GM23338 (cell line): ENCODE data around the gene BBX. TPM values are rescaled to one million over a fixed set of nuclear protein-coding genes. Genes with fewer than 3 reads are reported as not detected.

Source experiments
- ATAC-seq: fragments of 200-7000 bp; cut with Tn5 transposase; 3 replicates; pipeline ENCODE4 v1.9.1; 2020
- DNase-seq: peaks from one replicate; pipeline ENCODE4 v3.0.0-alpha.2; 2015; ENCODE audit warnings: low spot score
- H2AFZ ChIP-seq: fragments of 200-600 bp; sonication (generic); 2 replicates; pipeline ENCODE4 v1.8.0; 2016; ENCODE audit warnings: antibody characterized with exemption, mild to moderate bottlenecking, moderate library complexity
- H3F3A ChIP-seq: fragments of 200-600 bp; sonication (generic); replicated peaks from 2 replicates; pipeline ENCODE4 v1.8.0; 2017; ENCODE audit warnings: antibody characterized with exemption, mixed run types, low read depth
- H3K27ac ChIP-seq: fragments of 200-600 bp; sonication (generic); 2 replicates; pipeline ENCODE4 v1.6.1; 2016; ENCODE audit warnings: low read depth
- H3K27me3 ChIP-seq: fragments of 200-600 bp; sonication (generic); 2 replicates; pipeline ENCODE4 v1.8.0; 2016; ENCODE audit warnings: mild to moderate bottlenecking, mixed run types, moderate library complexity; ENCODE audit not compliant: insufficient read depth
- H3K36me3 ChIP-seq: fragments of 200-600 bp; sonication (generic); 2 replicates; pipeline ENCODE4 v1.8.0; 2016; ENCODE audit warnings: mild to moderate bottlenecking; ENCODE audit not compliant: insufficient read depth
- H3K4me1 ChIP-seq: fragments of 200-600 bp; sonication (generic); 2 replicates; pipeline ENCODE4 v1.8.0; 2016; ENCODE audit warnings: mild to moderate bottlenecking, moderate library complexity; ENCODE audit not compliant: insufficient read depth
- H3K4me2 ChIP-seq: fragments of 200-600 bp; sonication (generic); 2 replicates; pipeline ENCODE4 v1.7.1; 2017; ENCODE audit warnings: mixed run types
- H3K4me3 ChIP-seq: fragments of 200-600 bp; sonication (generic); 2 replicates; pipeline ENCODE4 v1.6.1; 2016; ENCODE audit warnings: mixed run types
- H3K79me2 ChIP-seq: fragments of 200-600 bp; sonication (generic); replicated peaks from 2 replicates; pipeline ENCODE4 v1.8.0; 2017; ENCODE audit warnings: mild to moderate bottlenecking; ENCODE audit not compliant: insufficient read depth
- H3K9me2 ChIP-seq: fragments of 200-600 bp; sonication (generic); 2 replicates; pipeline ENCODE4 v1.8.0; 2017; ENCODE audit not compliant: insufficient read depth
- H4K20me1 ChIP-seq: fragments of 200-600 bp; sonication (generic); replicated peaks from 2 replicates; pipeline ENCODE4 v1.8.0; 2017; ENCODE audit warnings: mild to moderate bottlenecking; ENCODE audit not compliant: insufficient read depth
- H3K27ac Mint-ChIP-seq: 2 replicates; pipeline ENCODE4 v1.8.0; 2020; ENCODE audit warnings: inconsistent platforms, mild to moderate bottlenecking, moderate library complexity, mixed read lengths
- H3K27me3 Mint-ChIP-seq: 3 replicates; pipeline ENCODE4 v1.8.0; 2022; ENCODE audit warnings: low read depth, mild to moderate bottlenecking, moderate library complexity, mixed read lengths, inconsistent platforms; ENCODE audit not compliant: insufficient read depth, poor library complexity
- H3K36me3 Mint-ChIP-seq: 3 replicates; pipeline ENCODE4 v1.8.0; 2021; ENCODE audit warnings: low read depth, mild to moderate bottlenecking, inconsistent platforms, moderate library complexity, mixed read lengths
- H3K4me1 Mint-ChIP-seq: 3 replicates; pipeline ENCODE4 v1.8.0; 2020; ENCODE audit warnings: mild to moderate bottlenecking, inconsistent platforms, mixed read lengths
- H3K4me3 Mint-ChIP-seq: 3 replicates; pipeline ENCODE4 v1.8.0; 2021; ENCODE audit warnings: moderate library complexity, mild to moderate bottlenecking, inconsistent platforms, mixed read lengths
- H3K9me3 Mint-ChIP-seq: 3 replicates; pipeline ENCODE4 v1.8.0; 2020; ENCODE audit warnings: moderate library complexity, mild to moderate bottlenecking, inconsistent platforms, mixed read lengths
- CREB1 ChIP-seq: fragments of 250-450 bp; sonication (Bioruptor Pico); IDR thresholded peaks from 2 replicates; pipeline ENCODE4 v1.5.0; 2020; ENCODE audit warnings: low read depth, mild to moderate bottlenecking, moderate library complexity
- CTCF ChIP-seq, 2 experiments: fragments of 200-600 bp in 1 of 2; sonication (generic) in 1 of 2; conservative IDR thresholded peaks; 2 replicates each; pipeline versions ENCODE4 v1.5.1 to v1.6.1; 2016 to 2017; ENCODE audit warnings: antibody characterized with exemption in 2 of 2, low read depth in 2 of 2, mild to moderate bottlenecking in 2 of 2, moderate library complexity in 1 of 2
- ETS1 ChIP-seq: IDR thresholded peaks from 2 replicates; pipeline ENCODE4 v1.6.1; 2016; ENCODE audit warnings: antibody characterized with exemption
- EZH2phosphoT487 ChIP-seq: fragments of 200-600 bp; sonication (generic); IDR thresholded peaks from one replicate; pipeline ENCODE4 v1.8.1; 2018; ENCODE audit warnings: antibody characterized with exemption; ENCODE audit not compliant: unreplicated experiment
- NANOG ChIP-seq: IDR thresholded peaks from 2 replicates; pipeline ENCODE4 v1.6.1; 2016; ENCODE audit warnings: antibody characterized with exemption, borderline replicate concordance
- POLR2AphosphoS5 ChIP-seq: IDR thresholded peaks from 2 replicates; pipeline ENCODE4 v1.6.1; 2016; ENCODE audit warnings: antibody characterized with exemption, low read depth
- STAT1 ChIP-seq: IDR thresholded peaks from one replicate; pipeline ENCODE4 v1.6.1; 2016; ENCODE audit warnings: antibody characterized with exemption; ENCODE audit not compliant: unreplicated experiment
- ZNF114 ChIP-seq: fragments of 250-450 bp; sonication (Bioruptor Pico); IDR thresholded peaks from 2 replicates; pipeline ENCODE4 v1.5.0; 2020; ENCODE audit warnings: mild to moderate bottlenecking, moderate library complexity
- ZNF331 ChIP-seq: fragments of 250-450 bp; sonication (Bioruptor Pico); IDR thresholded peaks from 2 replicates; pipeline ENCODE4 v1.5.0; 2020; ENCODE audit warnings: low read depth, mild to moderate bottlenecking, moderate library complexity
- polyA plus RNA-seq: library from polyadenylated mRNA; unstranded; fragments of >200 nt; fragmentation: Nextera tagmentation; extraction: Ambion mirVana; gene quantifications from 2 replicates; pipeline ENCODE4 v1.2.1, GENCODE V29; 2016
- total RNA-seq: library from RNA; depleted of rRNA; stranded (reverse); fragments of >200 nt; shearing (Covaris generic); gene quantifications from 2 replicates; pipeline ENCODE4 v1.2.3, GENCODE V29; 2014
- TF ChIP-seq, protein P1 (sequence below): IDR thresholded peaks from one replicate; pipeline ENCODE4 v1.6.1; 2018; ENCODE audit warnings: antibody characterized with exemption; ENCODE audit not compliant: unreplicated experiment

BBX gene
- total and polyA plus RNA-seq, 2 experiments from 2014 or later = 35.2 to 44.1 TPM

DNA sequence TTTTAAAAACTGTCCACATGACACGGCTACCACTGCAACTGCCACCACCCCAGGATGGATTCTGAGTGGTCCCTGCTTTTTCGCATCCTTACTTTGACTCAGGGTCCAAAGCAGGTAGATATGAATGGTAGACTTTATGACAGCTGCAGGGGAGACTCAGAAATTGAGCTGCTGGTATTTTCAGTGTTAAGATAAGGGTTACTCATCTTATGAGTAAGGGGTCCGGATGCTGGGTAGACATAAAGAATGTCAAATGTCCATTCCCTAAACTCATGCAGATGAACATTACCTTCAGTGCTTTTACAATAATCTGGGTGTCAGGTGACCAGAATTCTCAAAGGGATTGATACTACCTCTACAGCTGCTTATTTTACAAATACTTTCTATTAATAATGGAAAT, 25.9 kb upstream of the BBX start:
- no peaks in the 10 kb centered on the region for H3K4me1 ChIP-seq
- Mint-ChIP-seq H3K9me3 (no peaks in the 10 kb centered on the region), H3K36me3 (no peaks in the 10 kb centered on the region), H3K27me3 (peaks cover 3% of the 10 kb centered on the region), H3K4me1 (no peaks in the 10 kb centered on the region; the same call in 2 of the 3 replicates), H3K4me3 (no peak overlapping the region), H3K27ac (no peak overlapping the region)
- H3K9me2 ChIP-seq = no peaks in the 10 kb centered on the region
- no peak overlapping the region for H3K4me2 ChIP-seq
- no peak for TF ChIP-seq ZNF114 (CRISPR knock-in tag)
- no peak for TF ChIP-seq CTCF (conservative IDR thresholded peaks at IDR 0.05; ENCODE audit: low read depth in 2 of 2)
- no peak for TF ChIP-seq EZH2phosphoT487
- no peak for DNase-seq
- no peaks in the 10 kb centered on the region for H3F3A ChIP-seq
- no peaks in the 10 kb centered on the region for H3K36me3 ChIP-seq
- no peak overlapping the region for H3K4me3 ChIP-seq
- H3K27me3 ChIP-seq = no peaks in the 10 kb centered on the region
- H3K79me2 ChIP-seq = no peaks in the 10 kb centered on the region
- no peak overlapping the region; the same call in 1 of the 2 replicates for H2AFZ ChIP-seq
- H3K27ac ChIP-seq = no peak overlapping the region
- no peaks in the 10 kb centered on the region for H4K20me1 ChIP-seq
- no peak for ATAC-seq

DNA sequence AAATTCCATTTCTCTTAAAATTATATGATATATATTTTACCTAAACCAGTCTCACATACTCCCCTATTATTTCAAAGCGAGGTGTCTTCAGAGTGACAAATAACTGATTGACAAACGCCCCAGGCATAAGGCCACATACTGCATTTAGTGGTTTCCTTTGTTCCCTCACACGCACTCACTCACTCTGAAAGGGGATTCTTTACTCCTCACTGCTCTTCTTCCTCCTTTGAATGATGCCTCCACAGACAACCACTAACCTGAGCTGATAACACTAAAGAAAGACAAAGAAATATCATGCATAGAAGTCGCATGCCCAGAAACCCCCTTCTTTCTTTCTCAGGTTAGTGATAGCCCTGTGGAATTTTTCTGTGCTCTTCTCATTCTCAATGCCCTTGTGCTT, 24.1 kb upstream of the BBX start:
- no peaks in the 10 kb centered on the region for H3K79me2 ChIP-seq
- H2AFZ ChIP-seq = peak overlapping the region; percentile 39; the same call in 1 of the 2 replicates
- DNase-seq (no peak), ATAC-seq (no peak; the same call in 2 of the 3 replicates)
- Mint-ChIP-seq H3K4me3 (no peak overlapping the region), H3K27me3 (peaks cover 3% of the 10 kb centered on the region), H3K36me3 (no peaks in the 10 kb centered on the region), H3K9me3 (no peaks in the 10 kb centered on the region), H3K4me1 (no peaks in the 10 kb centered on the region; the same call in 2 of the 3 replicates), H3K27ac (no peak overlapping the region)
- no peaks in the 10 kb centered on the region for H3F3A ChIP-seq
- no peaks in the 10 kb centered on the region for H4K20me1 ChIP-seq
- no peaks in the 10 kb centered on the region for H3K9me2 ChIP-seq
- no peak overlapping the region for H3K4me2 ChIP-seq
- H3K36me3 ChIP-seq = no peaks in the 10 kb centered on the region
- no peaks in the 10 kb centered on the region for H3K4me1 ChIP-seq
- H3K27ac ChIP-seq = no peak overlapping the region
- no peak overlapping the region for H3K4me3 ChIP-seq
- H3K27me3 ChIP-seq = no peaks in the 10 kb centered on the region
- TF ChIP-seq NANOG (no peak), ETS1 (no peak), CREB1 (no peak), POLR2AphosphoS5 (no peak), CTCF (conservative IDR thresholded peaks at IDR 0.05; ENCODE audit: low read depth in 2 of 2) (no peak), ZNF331 (CRISPR knock-in tag) (no peak), STAT1 (no peak)
- TF ChIP-seq, protein P1, sequence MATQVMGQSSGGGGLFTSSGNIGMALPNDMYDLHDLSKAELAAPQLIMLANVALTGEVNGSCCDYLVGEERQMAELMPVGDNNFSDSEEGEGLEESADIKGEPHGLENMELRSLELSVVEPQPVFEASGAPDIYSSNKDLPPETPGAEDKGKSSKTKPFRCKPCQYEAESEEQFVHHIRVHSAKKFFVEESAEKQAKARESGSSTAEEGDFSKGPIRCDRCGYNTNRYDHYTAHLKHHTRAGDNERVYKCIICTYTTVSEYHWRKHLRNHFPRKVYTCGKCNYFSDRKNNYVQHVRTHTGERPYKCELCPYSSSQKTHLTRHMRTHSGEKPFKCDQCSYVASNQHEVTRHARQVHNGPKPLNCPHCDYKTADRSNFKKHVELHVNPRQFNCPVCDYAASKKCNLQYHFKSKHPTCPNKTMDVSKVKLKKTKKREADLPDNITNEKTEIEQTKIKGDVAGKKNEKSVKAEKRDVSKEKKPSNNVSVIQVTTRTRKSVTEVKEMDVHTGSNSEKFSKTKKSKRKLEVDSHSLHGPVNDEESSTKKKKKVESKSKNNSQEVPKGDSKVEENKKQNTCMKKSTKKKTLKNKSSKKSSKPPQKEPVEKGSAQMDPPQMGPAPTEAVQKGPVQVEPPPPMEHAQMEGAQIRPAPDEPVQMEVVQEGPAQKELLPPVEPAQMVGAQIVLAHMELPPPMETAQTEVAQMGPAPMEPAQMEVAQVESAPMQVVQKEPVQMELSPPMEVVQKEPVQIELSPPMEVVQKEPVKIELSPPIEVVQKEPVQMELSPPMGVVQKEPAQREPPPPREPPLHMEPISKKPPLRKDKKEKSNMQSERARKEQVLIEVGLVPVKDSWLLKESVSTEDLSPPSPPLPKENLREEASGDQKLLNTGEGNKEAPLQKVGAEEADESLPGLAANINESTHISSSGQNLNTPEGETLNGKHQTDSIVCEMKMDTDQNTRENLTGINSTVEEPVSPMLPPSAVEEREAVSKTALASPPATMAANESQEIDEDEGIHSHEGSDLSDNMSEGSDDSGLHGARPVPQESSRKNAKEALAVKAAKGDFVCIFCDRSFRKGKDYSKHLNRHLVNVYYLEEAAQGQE = no peak
